HG02588 (cell line): Measurements from ENCODE around the gene SLC23A3.
A peak's percentile ranks its signal among the peaks of the same experiment; 100 is the strongest.
"Not testable (repeated sequence)": the region's sequence is repeated elsewhere in the genome, so short reads cannot be mapped to it uniquely, and the experiment has no call there.

Experiments
- ATAC-seq: cut with Tn5 transposase; IDR thresholded peaks from one replicate; pipeline ENCODE4 v1.9.1; 2021; ENCODE audit warnings: mild to moderate bottlenecking, moderate library complexity; ENCODE audit not compliant: unreplicated experiment

The SLC23A3 gene

GRCh38 chr2:219205165-219205538 is 35.3 kb upstream of the SLC23A3 start:
- no peak for ATAC-seq

- ATAC-seq, result no peak
These were observed 34.8 kb upstream of the SLC23A3 start for GRCh38 chr2:219204425-219205164.

- not testable (repeated sequence) for ATAC-seq
These were observed 31.5 kb upstream of the SLC23A3 start for GRCh38 chr2:219201331-219201730.

- ATAC-seq, result not testable (repeated sequence)
These were observed 30.9 kb upstream of the SLC23A3 start for GRCh38 chr2:219200502-219201326.

GRCh38 chr2:219199470-219200211 is 29.8 kb upstream of the SLC23A3 start:
- ATAC-seq, result no peak

- ATAC-seq, result no peak
These were observed 29.1 kb upstream of the SLC23A3 start for GRCh38 chr2:219198974-219199373.

GRCh38 chr2:219197388-219197787 is 27.6 kb upstream of the SLC23A3 start:
- no peak for ATAC-seq

GRCh38 chr2:219186754-219187456 is 17.1 kb upstream of the SLC23A3 start:
- ATAC-seq, result no peak

GRCh38 chr2:219184121-219184520 is 14.3 kb upstream of the SLC23A3 start:
- no peak for ATAC-seq

GRCh38 chr2:219183151-219183772 is 13.4 kb upstream of the SLC23A3 start:
- no peak for ATAC-seq

- ATAC-seq, result no peak
These were observed 12.7 kb upstream of the SLC23A3 start for GRCh38 chr2:219182331-219183150.

- no peak for ATAC-seq
These were observed 11.7 kb upstream of the SLC23A3 start for GRCh38 chr2:219181531-219181930.

- ATAC-seq, result no peak
These were observed 11.1 kb upstream of the SLC23A3 start for GRCh38 chr2:219180961-219181360.

- no peak for ATAC-seq
These were observed 10.0 kb upstream of the SLC23A3 start for GRCh38 chr2:219179601-219180465.

- ATAC-seq, result peak; percentile 15
These were observed 8.7 kb upstream of the SLC23A3 start for GRCh38 chr2:219178377-219179175.

- peak; percentile 42 for ATAC-seq
These were observed 7.9 kb upstream of the SLC23A3 start, which contains the start of gene RETREG2 for GRCh38 chr2:219177552-219178376. Gene RETREG2 (plus strand): TSS chr2:219178275. CDS start chr2:219178353, 78 bp downstream.
